Breast epithelium (tissue), 3 donors: ENCODE results near the gene NOL6.

Experiments used
- CTCF ChIP-seq, 3 donors: fragments of 450-650 bp; IDR thresholded peaks; one replicate each; pipeline ENCODE4 v1.5.1; 2016 to 2017; ENCODE audit warnings: antibody characterized with exemption in 3 of 3, mild to moderate bottlenecking in 3 of 3, moderate library complexity in 3 of 3
- POLR2A ChIP-seq: fragments of 450-650 bp; IDR thresholded peaks from one replicate; pipeline ENCODE4 v1.6.1; 2016; ENCODE audit warnings: antibody characterized with exemption, mild to moderate bottlenecking, moderate library complexity
- POLR2AphosphoS5 ChIP-seq, 3 donors: sonication (generic); formaldehyde crosslinking; IDR thresholded peaks; one replicate each; pipeline ENCODE4 v1.6.1; 2017; ENCODE audit warnings: antibody characterized with exemption in 3 of 3

GRCh38 chr9:33437898-33438297 is 35.8 kb downstream of the NOL6 start:
- TF ChIP-seq CTCF (IDR thresholded peaks at IDR 0.05) (no peak), POLR2A (no peak), POLR2AphosphoS5 (IDR thresholded peaks at IDR 0.05) (no peak)
